Adipose tissue (tissue), 3 donors: Measurements from ENCODE around the gene PRPSAP1. TPM values are rescaled to one million over a fixed set of nuclear protein-coding genes. Genes with fewer than 3 reads are reported as not detected.
A peak's percentile ranks its signal among the peaks of the same experiment; 100 is the strongest.
"Not testable (repeated sequence)": the region's sequence is repeated elsewhere in the genome, so short reads cannot be mapped to it uniquely, and the experiment has no call there.

Experiments used
- H3K27ac ChIP-seq: one replicate; pipeline ENCODE4 v1.5.1; 2013; ENCODE audit warnings: low read depth, low read length
- WGBS, 3 donors: extraction: QIAGEN DNeasy Blood & Tissue Kit; methylation state at CpG; one replicate each; pipeline ENCODE4 v1.1.7; 2013; 5-methylcytosine and 5-hydroxymethylcytosine counted together
- polyA plus RNA-seq, 3 donors: library from polyadenylated mRNA; stranded (reverse); fragments of 200-250 nt; gene quantifications; one replicate each; pipeline ENCODE4 v1.2.3, GENCODE V29; 2013
- donor health status: healthy with polysubstance abuse.
- donor health status: Bipolar disorder and iron deficiency.
- donor health status: healthy.

The PRPSAP1 gene
- polyA plus RNA-seq, 3 donors, result 25.6 to 40.7 (median 30.6) TPM

DNA sequence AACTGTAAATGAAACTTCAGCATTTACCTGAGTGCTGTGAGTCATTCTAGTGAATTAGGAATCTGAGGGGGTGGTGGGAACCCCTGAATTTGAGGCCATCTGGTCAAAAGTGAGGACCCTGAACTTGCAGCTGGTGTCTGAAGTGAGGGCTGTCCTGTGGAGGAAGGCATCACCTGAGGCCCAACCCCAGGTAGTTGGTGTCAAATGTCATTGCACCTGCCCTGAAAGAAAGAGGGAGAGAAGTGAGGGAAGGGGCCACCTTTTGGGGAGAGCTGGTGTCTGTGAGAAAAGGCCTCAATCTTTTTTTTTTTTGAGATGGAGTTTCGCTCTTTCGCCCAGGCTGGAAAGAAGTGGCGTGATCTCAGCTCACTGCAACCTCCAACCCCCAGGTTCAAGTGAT, 12.5 kb upstream of the PRPSAP1 start:
- 97 to 100% (median 97%) methylated on average over 3 of the region's 3 CpGs for WGBS, 3 donors
- H3K27ac ChIP-seq, result no peak overlapping the region

DNA sequence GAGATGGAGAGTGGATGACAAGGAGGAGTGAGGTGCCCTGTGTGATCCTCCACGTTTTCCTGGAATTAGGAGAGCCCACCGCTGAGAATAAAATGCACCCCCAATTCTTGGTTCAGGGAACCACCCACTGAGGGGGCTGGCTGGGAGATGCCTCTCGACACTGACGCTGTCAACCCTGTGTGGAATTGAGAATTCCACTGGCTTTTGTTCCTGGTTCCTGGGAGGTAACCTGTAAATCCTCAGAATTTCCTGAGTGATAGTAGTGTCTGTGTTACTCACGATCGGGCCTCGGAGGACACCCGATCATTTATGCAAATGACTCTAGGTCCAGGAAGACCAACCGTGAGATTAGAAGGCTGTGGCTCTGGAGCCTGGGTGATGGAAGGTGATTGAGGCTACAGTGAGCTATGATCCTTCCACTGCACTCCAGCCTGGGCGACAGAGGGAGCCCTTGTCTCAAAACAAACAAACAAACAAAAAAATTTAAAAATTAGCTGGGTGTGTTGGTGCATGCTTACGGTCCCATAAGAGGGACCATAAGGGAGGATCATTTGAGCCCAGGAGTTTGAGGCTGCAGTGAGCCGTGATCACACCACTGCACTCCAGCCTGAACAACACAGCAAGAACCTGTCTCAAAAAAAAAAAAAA, 11.7 kb upstream of the PRPSAP1 start:
- 49 to 57% (median 53%) methylated on average over 12 of the region's 12 CpGs for WGBS, 3 donors
- no peak overlapping the region for H3K27ac ChIP-seq

DNA sequence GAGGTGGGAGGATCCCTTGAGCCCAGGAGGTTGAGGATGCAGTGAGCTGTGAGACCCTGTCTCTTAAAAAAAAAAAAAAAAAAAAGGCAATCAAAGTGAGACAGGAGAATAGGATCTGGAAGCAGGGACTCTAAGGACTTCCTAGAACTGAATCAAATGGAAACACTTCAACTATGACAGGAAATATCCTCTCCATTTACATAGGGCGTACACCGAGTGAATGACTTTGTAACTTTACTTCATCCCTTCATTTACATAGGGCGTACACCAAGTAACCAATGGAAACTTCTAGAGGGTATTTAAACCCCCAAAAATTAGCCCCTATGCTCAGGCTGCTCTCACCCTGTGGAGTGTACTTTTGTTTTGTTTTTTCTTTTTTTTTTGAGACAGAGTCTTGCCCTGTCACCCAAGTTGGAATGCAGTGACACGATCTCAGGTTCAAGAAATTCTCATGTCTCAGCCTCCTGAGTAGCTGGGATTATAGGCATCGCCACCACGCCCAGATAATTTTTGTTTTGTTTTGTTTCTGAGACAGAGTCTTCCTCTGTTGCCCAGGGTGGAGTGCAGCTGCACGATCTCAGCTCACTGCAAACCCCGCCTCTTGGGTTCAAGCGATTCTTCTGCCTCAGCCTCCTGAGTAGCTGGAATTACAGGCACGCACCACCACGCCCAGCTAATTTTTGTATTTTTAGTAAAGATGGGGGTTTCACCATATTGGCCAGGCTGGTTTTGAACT, 9.6 kb upstream of the PRPSAP1 start:
- WGBS, 3 donors, result 72 to 83% (median 77%) methylated on average over 11 of the region's 11 CpGs

GRCh38 chr17:76360461-76360860, 6.7 kb upstream of the PRPSAP1 start:
- WGBS, 3 donors, result 68 to 73% (median 68%) methylated on average over 2 of the region's 2 CpGs
- H3K27ac ChIP-seq, result no peak overlapping the region

More for the DNA sequence above, 9.6 kb upstream of the PRPSAP1 start:
- H3K27ac ChIP-seq, result no peak overlapping the region

DNA sequence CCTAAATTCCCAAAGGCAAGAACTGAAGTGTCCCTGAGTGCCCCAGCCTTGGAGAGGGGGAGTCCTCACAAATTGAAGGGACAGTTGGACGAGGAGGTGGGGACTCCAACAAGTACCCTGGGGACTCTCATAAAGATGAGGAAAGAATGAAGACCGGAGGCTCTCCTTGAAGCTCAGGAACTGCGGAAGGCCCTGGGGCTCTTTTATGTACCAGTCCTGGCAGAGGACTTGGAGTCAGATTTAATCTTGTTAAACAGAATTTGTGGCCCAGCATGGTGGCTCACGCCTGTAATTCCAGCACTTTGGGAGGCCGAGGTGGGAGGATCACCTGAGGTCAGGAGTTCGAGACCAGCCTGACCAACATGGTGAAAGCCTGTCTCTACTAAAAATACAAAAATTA, 6.1 kb upstream of the PRPSAP1 start:
- H3K27ac ChIP-seq, result not testable (repeated sequence)
- whole genome bisulfite sequencing, 3 donors, result 78 to 89% (median 83%) methylated on average over 6 of the region's 6 CpGs

DNA sequence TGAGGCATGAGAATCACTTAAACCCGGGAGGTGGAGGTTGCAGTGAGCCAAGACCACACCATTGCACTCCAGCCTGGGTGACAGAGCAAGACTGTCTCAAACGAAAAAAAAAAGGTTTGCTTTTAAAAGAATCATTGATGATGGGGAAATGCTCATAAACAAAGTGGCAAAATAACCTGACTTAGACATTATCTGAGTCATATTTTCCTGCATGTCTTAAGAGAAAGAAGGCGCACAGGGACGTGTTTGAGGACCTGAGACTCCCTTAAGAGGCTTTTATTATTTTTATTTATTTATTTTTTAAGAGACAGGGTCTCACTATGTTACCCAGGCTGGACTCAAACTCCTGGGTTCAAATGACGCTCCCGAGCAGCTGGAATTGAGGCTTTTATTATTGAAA, 5.7 kb upstream of the PRPSAP1 start:
- no peak overlapping the region for H3K27ac ChIP-seq
- WGBS, 3 donors, result 80 to 90% (median 88%) methylated on average over 6 of the region's 6 CpGs

DNA sequence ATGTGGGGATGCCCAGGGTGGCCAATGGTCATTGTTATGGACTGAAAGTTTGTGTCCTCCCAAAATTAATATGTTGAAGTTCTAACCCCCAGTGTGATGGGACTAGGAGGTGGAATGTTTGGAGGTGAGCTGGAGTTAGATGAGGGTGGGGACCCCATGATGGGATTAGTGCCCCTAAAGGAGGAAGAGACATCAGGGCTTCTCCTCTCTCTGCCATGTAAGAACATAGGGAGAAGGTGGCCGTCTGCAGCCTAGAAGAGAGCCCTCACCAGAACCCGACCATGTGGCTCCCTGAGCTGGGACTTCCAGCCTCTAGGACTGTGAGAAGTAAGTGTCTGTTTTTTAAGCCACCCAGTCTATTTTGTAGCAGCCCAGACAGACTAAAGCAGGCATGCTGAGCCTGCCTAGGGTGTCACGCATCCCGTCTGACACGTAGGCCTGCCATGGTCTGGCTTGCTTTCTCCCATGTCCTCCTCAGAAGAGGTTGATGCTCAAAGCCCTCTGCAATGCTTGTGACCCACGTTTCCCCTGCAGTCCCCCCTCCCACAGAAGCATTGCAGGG, 4.0 kb upstream of the PRPSAP1 start:
- no peak overlapping the region for H3K27ac ChIP-seq
- 79 to 90% (median 87%) methylated on average over 6 of the region's 6 CpGs for WGBS, 3 donors

DNA sequence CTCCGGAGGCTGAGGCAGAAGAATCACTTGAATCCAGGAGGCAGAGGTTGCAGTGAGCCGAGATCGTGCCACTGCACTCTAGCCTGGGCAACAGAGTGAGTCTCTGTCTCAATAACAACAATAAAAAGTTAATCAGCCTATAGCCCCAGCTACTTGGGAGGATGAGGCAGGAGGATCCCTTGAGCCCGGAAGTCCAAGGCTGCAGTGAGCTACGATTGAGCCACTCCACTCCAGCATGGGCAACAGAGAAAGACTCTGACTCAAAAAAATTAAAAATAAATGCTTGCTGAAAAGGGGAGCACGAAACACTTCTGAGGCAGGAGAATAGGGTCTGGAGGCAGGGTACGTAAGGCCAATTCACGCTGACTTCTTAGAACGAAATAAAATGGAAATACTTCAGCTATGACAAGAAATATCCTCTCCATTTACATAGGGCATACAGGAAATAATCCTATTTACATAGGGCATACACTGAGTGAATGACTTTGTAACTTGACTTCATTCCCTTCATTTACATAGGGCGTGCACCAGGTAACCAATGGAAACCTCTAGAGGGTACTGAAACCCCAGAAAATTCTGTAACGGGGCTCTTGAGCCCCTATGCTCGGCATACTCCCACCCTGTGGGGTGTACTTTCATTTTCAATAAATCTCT, 3.2 kb upstream of the PRPSAP1 start:
- no peak overlapping the region for H3K27ac ChIP-seq
- 68 to 75% (median 74%) methylated on average over 12 of the region's 12 CpGs for WGBS, 3 donors

GRCh38 chr17:76354747-76355310, 1.1 kb upstream of the PRPSAP1 start:
- WGBS, 3 donors, result 52 to 67% (median 54%) methylated on average over 13 of the region's 13 CpGs

DNA sequence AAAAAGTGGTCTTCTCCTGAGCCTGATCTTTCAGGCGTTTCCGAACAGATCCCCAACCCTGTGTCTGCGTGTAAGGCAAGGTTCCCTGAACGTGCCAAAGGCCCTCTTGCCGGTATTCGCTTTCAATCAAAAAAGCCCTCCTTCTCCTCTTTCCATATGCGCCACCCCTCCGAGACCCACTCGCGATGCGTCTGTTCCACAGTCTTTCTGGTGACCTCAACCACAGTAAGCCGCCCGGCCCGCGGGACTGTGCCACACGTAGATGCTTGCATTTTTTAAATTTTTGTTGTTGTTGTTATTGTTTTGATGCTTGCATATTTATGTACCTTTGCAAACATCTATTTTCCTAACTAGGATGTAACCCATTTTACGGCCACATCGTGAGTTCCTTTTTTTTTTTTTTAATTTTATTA, 607 bp upstream of the PRPSAP1 start:
- H3K27ac ChIP-seq, result no peak overlapping the region
- 1 to 2% (median 2%) methylated on average over 18 of the region's 18 CpGs for WGBS, 3 donors

More at GRCh38 chr17:76354747-76355310, 1.1 kb upstream of the PRPSAP1 start:
- H3K27ac ChIP-seq, result no peak overlapping the region

- WGBS, 3 donors, result 1% methylated on average over 42 to 51 of the region's 51 CpGs
Measured at GRCh38 chr17:76353004-76353598, 615 bp downstream of the PRPSAP1 start.

DNA sequence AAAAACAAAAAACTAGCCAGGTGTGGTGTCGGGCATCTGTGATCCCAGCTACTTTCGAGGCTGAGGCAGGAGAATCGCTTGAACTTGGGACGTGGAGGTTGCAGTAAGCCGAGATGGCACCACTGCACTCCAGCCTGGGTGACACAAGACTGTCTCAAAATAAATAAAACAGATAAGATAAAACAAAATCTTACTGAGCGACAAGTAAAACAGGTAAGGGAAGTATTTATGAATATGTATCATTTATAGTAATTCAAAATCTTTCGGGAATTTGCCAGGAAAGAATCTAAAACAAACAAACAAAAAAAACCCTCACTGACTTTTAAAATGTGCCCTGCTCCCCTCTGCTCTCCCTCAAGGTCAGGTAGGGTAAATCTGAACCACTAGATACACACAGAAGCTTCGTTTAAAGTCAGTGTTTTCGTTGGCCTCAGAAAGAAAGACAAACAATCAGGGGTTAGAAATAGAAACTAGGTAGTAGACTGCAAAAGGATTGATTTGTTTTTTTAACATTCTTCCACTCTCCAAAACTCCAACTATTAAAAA, 2.1 kb downstream of the PRPSAP1 start:
- 39 to 88% (median 80%) methylated on average over 9 of the region's 9 CpGs for WGBS, 3 donors
- no peak overlapping the region for H3K27ac ChIP-seq

More at GRCh38 chr17:76353004-76353598, 615 bp downstream of the PRPSAP1 start:
- H3K27ac ChIP-seq, result peak overlapping the region; percentile 64

DNA sequence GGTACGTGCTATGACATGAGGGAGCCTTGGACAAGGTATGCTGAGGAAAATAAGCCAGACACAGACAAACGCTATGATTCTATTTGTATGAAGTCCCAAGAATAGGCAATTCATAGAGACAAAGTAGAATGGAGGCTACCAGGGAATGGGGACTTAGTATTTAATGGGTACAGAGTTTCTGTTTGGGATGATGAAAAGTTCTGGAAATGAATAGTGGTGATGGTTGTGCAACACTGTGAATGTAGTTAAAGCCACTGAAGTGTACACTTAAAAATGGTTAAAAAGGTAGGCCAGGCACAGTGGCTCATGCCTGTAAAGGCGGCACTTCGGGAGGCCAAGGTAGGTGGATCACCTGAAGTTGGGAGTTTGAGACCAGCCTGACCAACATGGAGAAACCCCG, 3.3 kb downstream of the PRPSAP1 start:
- 94 to 97% (median 96%) methylated on average over 5 of the region's 5 CpGs for WGBS, 3 donors

GRCh38 chr17:76346936-76347335, 6.8 kb downstream of the PRPSAP1 start:
- not testable (repeated sequence) for H3K27ac ChIP-seq
- WGBS, 3 donors, result 96 to 97% (median 97%) methylated on average over 11 of the region's 11 CpGs

More for the DNA sequence above, 3.3 kb downstream of the PRPSAP1 start:
- no peak overlapping the region for H3K27ac ChIP-seq

GRCh38 chr17:76345377-76345974, 8.2 kb downstream of the PRPSAP1 start:
- 91 to 95% (median 93%) methylated on average over 14 of the region's 14 CpGs for WGBS, 3 donors
- H3K27ac ChIP-seq, result no peak overlapping the region

GRCh38 chr17:76343106-76343505, 10.6 kb downstream of the PRPSAP1 start:
- no peak overlapping the region for H3K27ac ChIP-seq
- WGBS, 3 donors, result 92 to 93% (median 93%) methylated on average over 7 of the region's 7 CpGs

DNA sequence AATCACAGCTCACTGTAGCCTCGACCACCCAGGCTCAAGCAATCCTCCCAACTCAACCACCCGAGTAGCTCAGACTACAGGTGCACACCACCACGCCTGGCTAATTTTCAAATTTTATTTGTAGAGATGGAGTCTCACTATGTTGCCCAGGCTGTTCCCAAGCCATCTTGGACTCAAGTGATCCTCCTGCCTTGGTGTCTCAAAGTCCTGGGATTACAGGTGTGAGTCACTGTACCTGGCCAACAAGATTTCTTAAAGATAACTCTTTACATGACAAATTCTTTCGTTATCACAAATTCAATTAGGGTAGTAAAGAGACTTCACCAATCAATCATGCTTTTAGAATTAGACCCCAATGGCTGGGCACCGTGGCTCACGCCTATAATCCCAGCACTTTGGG, 12.4 kb downstream of the PRPSAP1 start:
- H3K27ac ChIP-seq, result no peak overlapping the region
- 91 to 96% (median 95%) methylated on average over 6 of the region's 6 CpGs for WGBS, 3 donors

DNA sequence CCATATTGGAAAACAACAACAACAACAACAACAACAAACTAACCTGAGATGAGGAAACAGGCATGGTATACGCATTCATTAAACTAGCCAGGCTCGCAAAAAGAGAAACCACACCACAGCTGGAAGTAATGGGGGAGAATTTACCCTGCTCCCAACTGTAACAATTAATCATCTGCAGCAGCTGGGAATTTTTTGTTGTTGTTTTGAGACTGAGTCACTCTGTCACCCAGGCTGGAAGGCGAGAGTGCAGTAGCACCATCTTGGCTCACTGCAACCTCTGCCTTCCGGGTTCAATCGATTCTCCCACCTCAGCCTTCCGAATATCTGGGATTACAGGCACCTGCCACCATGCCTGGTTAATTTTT, 16.3 kb downstream of the PRPSAP1 start:
- no peak overlapping the region for H3K27ac ChIP-seq
- WGBS, 3 donors, result 90 to 94% (median 94%) methylated on average over 6 of the region's 6 CpGs
